IPS-NIHi7 (cell line): ENCODE data around the gene CLSTN1.
"Not testable (repeated sequence)": the region's sequence is repeated elsewhere in the genome, so short reads cannot be mapped to it uniquely, and the experiment has no call there.

Source experiments
- DNase-seq: peaks from one replicate; pipeline ENCODE4 v3.0.0; 2012; ENCODE audit warnings: mixed read lengths; ENCODE audit errors: extremely low spot score

The CLSTN1 gene

GRCh38 chr1:9762446-9762845 is 61.3 kb downstream of the CLSTN1 start:
- DNase-seq = not testable (repeated sequence)

GRCh38 chr1:9761855-9762254 is 61.9 kb downstream of the CLSTN1 start:
- no peak for DNase-seq

DNA sequence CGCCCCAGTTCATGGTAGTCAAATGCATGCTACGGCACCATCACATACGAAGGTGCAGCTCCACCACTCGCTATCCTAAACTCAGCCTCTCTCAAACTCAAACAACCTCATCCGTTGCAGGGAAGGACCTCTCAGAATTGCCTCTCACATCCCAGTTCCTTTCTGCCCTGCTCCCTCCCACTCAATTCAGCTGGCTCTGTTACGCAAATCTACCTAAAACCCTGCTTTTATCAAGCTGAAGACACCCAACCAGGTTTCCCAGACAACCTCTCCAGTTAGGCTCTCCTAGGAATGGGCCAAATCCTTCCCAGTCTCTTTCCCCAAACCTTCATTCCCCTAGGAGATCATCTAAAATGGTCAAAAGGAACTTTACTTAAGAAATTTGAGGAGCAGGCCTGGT is 62.9 kb downstream of the CLSTN1 start:
- peak; percentile 55 for DNase-seq

- no peak for DNase-seq
These were observed 63.8 kb downstream of the CLSTN1 start for GRCh38 chr1:9759939-9760338.

DNA sequence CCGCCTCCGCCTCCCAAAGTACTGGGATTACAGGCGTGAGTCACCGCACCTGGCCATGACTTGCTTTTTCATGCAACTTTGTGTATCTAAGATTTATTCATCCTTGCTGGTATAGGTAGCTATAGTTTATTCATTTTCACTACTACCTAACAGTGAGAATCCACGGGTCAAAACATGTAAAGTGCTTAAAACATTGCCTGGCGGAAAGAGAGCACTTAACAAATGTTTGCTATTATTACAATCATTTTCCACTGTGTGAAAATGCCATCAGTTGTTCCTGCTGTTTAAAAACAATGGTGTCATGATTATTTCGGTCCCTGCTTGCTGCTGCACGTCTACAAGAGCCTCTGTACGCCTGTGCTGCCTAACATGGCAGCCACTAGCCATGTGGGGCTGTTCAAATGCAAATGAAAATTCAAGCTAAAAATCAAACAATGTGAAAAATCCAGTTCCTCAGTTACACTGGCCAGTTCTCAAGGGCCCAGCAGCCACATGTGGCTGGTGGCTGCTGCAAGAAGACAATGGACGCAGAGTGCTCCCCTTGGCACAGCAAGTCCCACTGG is 65.1 kb downstream of the CLSTN1 start:
- DNase-seq = no peak

GRCh38 chr1:9755441-9755995 is 68.2 kb downstream of the CLSTN1 start:
- DNase-seq = no peak

DNA sequence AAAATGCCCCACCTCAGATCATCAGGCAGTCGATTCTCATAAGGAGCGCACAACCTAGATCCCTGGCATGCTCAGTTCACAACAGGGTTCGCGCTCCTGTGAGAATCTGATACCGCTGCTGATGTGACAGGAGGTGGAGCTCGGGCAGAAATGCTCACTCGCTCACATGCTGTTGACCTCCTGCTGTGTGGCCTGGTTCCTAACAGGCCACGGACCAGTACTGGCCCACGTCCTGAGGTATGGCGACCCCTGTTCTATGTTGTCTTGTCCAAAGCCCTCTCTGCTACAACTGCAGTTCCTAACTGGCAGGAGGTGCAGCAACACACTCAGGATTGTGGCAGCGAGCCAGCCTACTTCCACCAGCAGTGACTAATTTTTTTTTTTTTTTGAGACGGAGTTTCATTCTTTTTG is 70.6 kb downstream of the CLSTN1 start:
- DNase-seq = no peak

- no peak for DNase-seq
These were observed 71.8 kb downstream of the CLSTN1 start for GRCh38 chr1:9751971-9752370.

DNA sequence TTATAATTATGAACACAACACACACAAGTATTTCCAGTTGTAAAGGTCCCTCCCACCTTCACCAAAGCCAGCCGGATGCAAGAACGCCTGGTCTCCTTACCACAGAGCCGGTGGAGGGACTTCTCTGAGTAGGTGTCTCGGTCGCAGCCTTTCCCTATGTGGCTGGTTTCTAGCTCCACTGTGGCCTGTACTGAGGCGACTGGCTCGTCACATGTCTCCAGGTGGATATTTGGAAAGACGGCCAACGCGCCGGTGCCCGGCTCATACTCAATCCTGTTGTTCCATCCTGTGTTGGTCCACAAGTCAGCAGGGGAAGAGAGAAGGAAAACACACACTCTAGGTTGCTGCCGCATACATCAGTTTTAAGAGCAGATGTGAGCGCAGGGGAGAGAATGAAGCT is 74.4 kb downstream of the CLSTN1 start:
- no peak for DNase-seq

DNA sequence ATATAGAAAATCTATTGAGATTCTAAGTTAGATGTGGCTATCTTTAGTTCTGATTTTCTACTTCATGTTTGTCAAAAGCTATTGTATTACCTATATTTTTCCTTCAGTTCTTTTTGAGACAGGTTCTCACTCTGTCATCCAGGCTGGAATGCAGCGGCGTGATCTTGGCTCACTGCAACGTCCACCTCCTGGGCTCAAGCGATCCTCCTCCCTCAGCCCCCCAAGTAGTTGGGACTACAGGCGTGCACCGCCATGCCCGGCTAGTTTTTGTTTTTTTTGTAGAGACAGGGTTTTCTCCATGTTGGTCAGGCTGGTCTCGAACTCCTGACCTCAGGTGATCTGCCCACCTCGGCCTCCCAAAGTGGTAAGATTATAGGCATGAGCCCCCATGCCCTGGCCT is 75.4 kb downstream of the CLSTN1 start:
- DNase-seq = not testable (repeated sequence)

GRCh38 chr1:9746651-9747050 is 77.1 kb downstream of the CLSTN1 start:
- DNase-seq = no peak

- no peak for DNase-seq
These were observed 77.6 kb downstream of the CLSTN1 start for GRCh38 chr1:9746211-9746610.

DNA sequence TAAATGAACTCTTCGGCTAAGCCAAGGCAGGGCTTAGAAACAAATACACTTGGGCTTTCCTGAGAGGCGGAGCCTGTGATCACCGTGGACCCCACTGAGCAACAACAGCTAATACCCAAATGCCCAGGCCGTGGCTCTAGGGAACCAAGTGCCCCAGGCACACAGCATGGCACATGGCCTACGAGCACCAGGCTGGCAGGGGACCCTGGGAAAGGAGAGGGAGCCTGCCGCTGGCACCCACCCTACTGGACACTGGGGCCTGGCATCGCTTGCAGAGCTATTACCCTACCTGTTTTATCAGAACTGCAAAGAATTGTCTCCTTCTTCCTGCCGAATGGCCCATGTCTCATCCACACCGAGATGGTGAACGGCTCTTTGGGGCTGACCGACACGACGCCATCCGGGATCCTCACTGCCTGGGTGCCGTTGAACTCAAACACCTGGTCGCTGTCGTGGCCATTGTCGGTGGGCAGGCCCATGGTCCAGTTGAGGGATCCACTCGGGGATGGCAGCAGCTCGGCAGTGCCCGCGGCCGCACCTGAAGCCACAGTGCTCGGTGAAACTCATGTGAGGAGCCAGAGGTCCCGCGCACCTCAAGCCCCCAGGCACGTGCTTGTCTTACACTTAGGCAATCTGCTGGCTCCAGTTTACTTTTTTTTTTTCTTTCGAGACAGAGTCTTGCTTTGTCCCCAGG is 79.5 kb downstream of the CLSTN1 start:
- no peak for DNase-seq

DNA sequence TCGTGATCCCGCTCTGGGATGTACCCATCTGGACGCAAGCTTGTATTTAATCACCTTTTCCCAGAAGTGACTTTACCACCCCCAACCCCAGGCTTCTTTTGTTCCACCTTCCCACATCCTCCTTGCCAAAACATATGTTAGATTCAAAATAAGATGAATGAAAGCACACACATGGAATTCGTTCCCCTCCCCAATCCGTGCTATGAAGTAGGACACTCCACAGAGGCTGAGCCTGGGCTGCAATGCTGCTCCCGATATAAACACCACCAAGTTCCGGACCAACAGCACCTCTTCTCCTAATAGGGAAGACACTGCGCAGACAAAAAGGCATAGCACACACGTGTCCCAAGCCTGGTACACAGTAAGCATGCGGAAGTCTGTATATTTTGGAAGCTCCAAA is 86.1 kb downstream of the CLSTN1 start:
- no peak for DNase-seq

- DNase-seq = no peak
These were observed 86.7 kb downstream of the CLSTN1 start for GRCh38 chr1:9737057-9737456.

DNA sequence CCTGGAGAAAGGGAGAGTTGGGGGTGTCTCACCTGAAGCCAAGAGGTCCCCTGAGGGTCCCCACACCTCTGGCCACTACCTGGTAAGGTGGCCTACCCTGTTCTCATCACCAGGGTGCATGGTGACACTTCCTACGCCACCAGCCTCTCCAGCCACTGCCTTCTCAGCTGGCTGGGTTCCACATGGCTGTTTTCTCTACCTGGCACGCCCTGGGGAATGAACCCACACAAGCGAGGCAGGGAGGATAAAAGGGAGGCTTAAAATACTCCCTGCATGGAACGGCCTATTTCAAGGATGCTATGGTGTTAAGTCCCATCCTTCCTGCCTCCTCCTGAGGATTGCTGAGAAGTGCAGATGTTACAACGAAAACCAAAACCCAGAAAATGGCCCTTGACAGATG is 87.5 kb downstream of the CLSTN1 start:
- DNase-seq = no peak

DNA sequence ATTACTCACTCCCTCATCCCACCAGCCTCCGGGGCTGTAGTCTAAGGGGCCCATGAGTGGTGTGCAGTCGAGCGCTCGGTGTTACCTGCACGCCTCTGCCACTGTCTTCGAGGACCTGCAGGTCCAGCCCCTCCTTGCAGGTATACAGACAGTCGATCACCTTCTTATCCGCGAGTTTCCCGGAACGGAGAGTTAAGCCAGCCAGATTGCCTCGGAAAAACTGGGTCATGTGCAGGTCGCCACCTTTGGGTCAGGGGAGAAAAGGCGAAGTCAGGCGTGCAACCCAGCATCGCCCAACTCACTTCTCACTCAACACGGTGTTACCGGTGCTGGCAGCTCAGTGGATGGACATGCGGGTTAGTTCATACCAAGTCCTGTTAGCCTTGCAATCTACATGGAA is 88.0 kb downstream of the CLSTN1 start:
- no peak for DNase-seq

DNA sequence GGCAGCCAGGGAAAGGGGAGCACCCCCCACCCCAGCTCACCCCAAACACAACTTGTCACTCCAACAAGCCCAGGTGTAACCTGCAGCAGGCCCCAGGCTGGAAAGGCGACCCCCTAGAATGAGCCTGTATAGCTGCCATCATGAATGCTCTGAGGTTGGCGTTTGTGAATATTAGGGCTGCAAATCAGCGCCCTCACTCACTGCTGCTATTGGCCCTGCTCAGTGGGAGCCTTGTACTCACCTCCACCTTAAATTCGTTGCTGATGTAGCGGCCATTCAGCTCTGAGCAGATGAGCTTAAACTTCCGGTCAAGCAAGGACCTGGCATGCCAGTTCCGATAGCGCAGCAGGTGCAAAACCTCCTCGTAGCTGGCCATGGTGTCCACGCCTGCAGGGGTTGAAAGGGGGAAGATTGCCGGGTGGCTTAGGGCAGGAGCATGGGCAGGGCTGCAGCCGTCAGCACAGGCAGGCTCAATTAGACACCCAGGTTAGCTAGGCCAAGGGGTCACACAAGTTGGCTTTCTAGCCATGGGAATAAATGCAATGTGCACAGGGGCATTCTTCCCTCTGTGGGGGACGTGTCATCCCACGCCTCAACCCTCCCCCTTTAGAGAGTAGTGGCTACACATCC is 90.5 kb downstream of the CLSTN1 start:
- no peak for DNase-seq

- no peak for DNase-seq
These were observed 91.4 kb downstream of the CLSTN1 start for GRCh38 chr1:9732123-9732971.

- DNase-seq = no peak
These were observed 92.2 kb downstream of the CLSTN1 start for GRCh38 chr1:9731561-9731960.

- DNase-seq = no peak
These were observed 92.7 kb downstream of the CLSTN1 start for GRCh38 chr1:9731051-9731537.
